ENCODE measurements around the gene TTC14.
"Not testable (repeated sequence)": the region's sequence is repeated elsewhere in the genome, so short reads cannot be mapped to it uniquely, and the experiment has no call there.

The TTC14 gene

GRCh38 chr3:180601688-180602666 is at the start of gene TTC14:
Gene TTC14 (plus strand): TSS chr3:180602163. CDS start chr3:180602262, 99 bp downstream.
- Histone ChIP-seq H3K27ac (ENCODE audit: low read length) (peak within 1 kb of the TSS; percentile 44), H3K4me1 (ENCODE audit: insufficient read depth, low read length) (no peaks in the 10 kb centered on the region), H3K4me3 (ENCODE audit: low read length) (peak within 1 kb of the TSS; percentile 86), H3K9me3 (ENCODE audit: insufficient read depth, low read depth, low read length) (no peaks in the 10 kb centered on the region), H3K9ac (ENCODE audit: low read depth, low read length) (peak within 1 kb of the TSS; percentile 85), H3K36me3 (ENCODE audit: insufficient read depth, low read depth, low read length) (peaks cover 34% of the 10 kb centered on the region), H3K27me3 (ENCODE audit: insufficient read depth, low read length) (peaks cover 21% of the 10 kb centered on the region)

- no peaks in the 10 kb centered on the region for H3K27me3 ChIP-seq (ENCODE audit: insufficient read depth, low read length)
- no peak overlapping the region for H3K9ac ChIP-seq (ENCODE audit: low read depth, low read length)
- no peaks in the 10 kb centered on the region for H3K4me1 ChIP-seq (ENCODE audit: insufficient read depth, low read length)
- H3K4me3 ChIP-seq (ENCODE audit: low read length): no peak overlapping the region
- H3K27ac ChIP-seq (ENCODE audit: low read length): no peak overlapping the region
- H3K36me3 ChIP-seq (ENCODE audit: insufficient read depth, low read depth, low read length): no peaks in the 10 kb centered on the region
- H3K9me3 ChIP-seq (ENCODE audit: insufficient read depth, low read depth, low read length): peaks cover 9% of the 10 kb centered on the region; the same call in 1 of the 2 replicates
These were observed 38.6 kb upstream of the TTC14 start for GRCh38 chr3:180563406-180563805.

- no peaks in the 10 kb centered on the region for H3K36me3 ChIP-seq (ENCODE audit: insufficient read depth, low read depth, low read length)
- H3K9ac ChIP-seq (ENCODE audit: low read depth, low read length): no peak overlapping the region
- H3K4me1 ChIP-seq (ENCODE audit: insufficient read depth, low read length): no peaks in the 10 kb centered on the region
- H3K4me3 ChIP-seq (ENCODE audit: low read length): no peak overlapping the region
- H3K27me3 ChIP-seq (ENCODE audit: insufficient read depth, low read length): no peaks in the 10 kb centered on the region
- no peak overlapping the region for H3K27ac ChIP-seq (ENCODE audit: low read length)
- peaks cover 6% of the 10 kb centered on the region; the same call in 1 of the 2 replicates for H3K9me3 ChIP-seq (ENCODE audit: insufficient read depth, low read depth, low read length)
These were observed 37.3 kb upstream of the TTC14 start for GRCh38 chr3:180564676-180565075.

- H3K27me3 ChIP-seq (ENCODE audit: insufficient read depth, low read length): no peaks in the 10 kb centered on the region
- no peak overlapping the region for H3K27ac ChIP-seq (ENCODE audit: low read length)
- H3K9me3 ChIP-seq (ENCODE audit: insufficient read depth, low read depth, low read length): no peaks in the 10 kb centered on the region
- H3K9ac ChIP-seq (ENCODE audit: low read depth, low read length): no peak overlapping the region
- H3K4me1 ChIP-seq (ENCODE audit: insufficient read depth, low read length): peaks cover 7% of the 10 kb centered on the region; the same call in 1 of the 2 replicates
- no peak overlapping the region for H3K4me3 ChIP-seq (ENCODE audit: low read length)
- H3K36me3 ChIP-seq (ENCODE audit: insufficient read depth, low read depth, low read length): no peaks in the 10 kb centered on the region
These were observed 31.7 kb upstream of the TTC14 start for GRCh38 chr3:180570238-180570637.

GRCh38 chr3:180571831-180572598 is 29.9 kb upstream of the TTC14 start:
- Histone ChIP-seq H3K4me1 (ENCODE audit: insufficient read depth, low read length) (peaks cover 7% of the 10 kb centered on the region; the same call in 1 of the 2 replicates), H3K4me3 (ENCODE audit: low read length) (no peak overlapping the region), H3K36me3 (ENCODE audit: insufficient read depth, low read depth, low read length) (no peaks in the 10 kb centered on the region), H3K27me3 (ENCODE audit: insufficient read depth, low read length) (no peaks in the 10 kb centered on the region), H3K27ac (ENCODE audit: low read length) (no peak overlapping the region), H3K9me3 (ENCODE audit: insufficient read depth, low read depth, low read length) (no peaks in the 10 kb centered on the region), H3K9ac (ENCODE audit: low read depth, low read length) (no peak overlapping the region)

- Histone ChIP-seq H3K9me3 (ENCODE audit: insufficient read depth, low read depth, low read length) (no peaks in the 10 kb centered on the region), H3K9ac (ENCODE audit: low read depth, low read length) (no peak overlapping the region), H3K27me3 (ENCODE audit: insufficient read depth, low read length) (no peaks in the 10 kb centered on the region), H3K36me3 (ENCODE audit: insufficient read depth, low read depth, low read length) (no peaks in the 10 kb centered on the region), H3K4me1 (ENCODE audit: insufficient read depth, low read length) (peaks cover 7% of the 10 kb centered on the region; the same call in 1 of the 2 replicates), H3K27ac (ENCODE audit: low read length) (no peak overlapping the region), H3K4me3 (ENCODE audit: low read length) (no peak overlapping the region)
These were observed 26.4 kb upstream of the TTC14 start for GRCh38 chr3:180575571-180575970.

- Histone ChIP-seq H3K4me3 (ENCODE audit: low read length) (no peak overlapping the region), H3K9ac (ENCODE audit: low read depth, low read length) (no peak overlapping the region), H3K36me3 (ENCODE audit: insufficient read depth, low read depth, low read length) (no peaks in the 10 kb centered on the region), H3K9me3 (ENCODE audit: insufficient read depth, low read depth, low read length) (no peaks in the 10 kb centered on the region), H3K4me1 (ENCODE audit: insufficient read depth, low read length) (no peaks in the 10 kb centered on the region), H3K27me3 (ENCODE audit: insufficient read depth, low read length) (no peaks in the 10 kb centered on the region), H3K27ac (ENCODE audit: low read length) (no peak overlapping the region)
These were observed 21.0 kb upstream of the TTC14 start for GRCh38 chr3:180580934-180581333.

- Histone ChIP-seq H3K4me1 (ENCODE audit: insufficient read depth, low read length) (no peaks in the 10 kb centered on the region), H3K36me3 (ENCODE audit: insufficient read depth, low read depth, low read length) (no peaks in the 10 kb centered on the region), H3K27ac (ENCODE audit: low read length) (no peak overlapping the region), H3K4me3 (ENCODE audit: low read length) (no peak overlapping the region), H3K9ac (ENCODE audit: low read depth, low read length) (no peak overlapping the region), H3K27me3 (ENCODE audit: insufficient read depth, low read length) (no peaks in the 10 kb centered on the region), H3K9me3 (ENCODE audit: insufficient read depth, low read depth, low read length) (no peaks in the 10 kb centered on the region)
These were observed 11.6 kb upstream of the TTC14 start for GRCh38 chr3:180590396-180590795.

- H3K9me3 ChIP-seq (ENCODE audit: insufficient read depth, low read depth, low read length); H3K4me3 ChIP-seq (ENCODE audit: low read length); H3K27ac ChIP-seq (ENCODE audit: low read length); H3K27me3 ChIP-seq (ENCODE audit: insufficient read depth, low read length); H3K4me1 ChIP-seq (ENCODE audit: insufficient read depth, low read length); H3K9ac ChIP-seq (ENCODE audit: low read depth, low read length); H3K36me3 ChIP-seq (ENCODE audit: insufficient read depth, low read depth, low read length): not testable (repeated sequence)
These were observed 8.3 kb upstream of the TTC14 start for GRCh38 chr3:180593631-180594030.

- H3K36me3 ChIP-seq (ENCODE audit: insufficient read depth, low read depth, low read length): no peaks in the 10 kb centered on the region
- no peak overlapping the region for H3K27ac ChIP-seq (ENCODE audit: low read length)
These were observed 7.1 kb upstream of the TTC14 start for GRCh38 chr3:180594631-180595558.

GRCh38 chr3:180595559-180595935 is 6.4 kb upstream of the TTC14 start:
- H3K9me3 ChIP-seq (ENCODE audit: insufficient read depth, low read depth, low read length): no peaks in the 10 kb centered on the region
- no peaks in the 10 kb centered on the region for H3K36me3 ChIP-seq (ENCODE audit: insufficient read depth, low read depth, low read length)
- H3K9ac ChIP-seq (ENCODE audit: low read depth, low read length): no peak overlapping the region
- no peak overlapping the region for H3K4me3 ChIP-seq (ENCODE audit: low read length)
- H3K27ac ChIP-seq (ENCODE audit: low read length): no peak overlapping the region
- H3K4me1 ChIP-seq (ENCODE audit: insufficient read depth, low read length): no peaks in the 10 kb centered on the region
- peaks cover 18% of the 10 kb centered on the region for H3K27me3 ChIP-seq (ENCODE audit: insufficient read depth, low read length)

More at GRCh38 chr3:180594631-180595558, 7.1 kb upstream of the TTC14 start:
- H3K9me3 ChIP-seq (ENCODE audit: insufficient read depth, low read depth, low read length): no peaks in the 10 kb centered on the region
- H3K27me3 ChIP-seq (ENCODE audit: insufficient read depth, low read length): peaks cover 15% of the 10 kb centered on the region
- H3K4me1 ChIP-seq (ENCODE audit: insufficient read depth, low read length): no peaks in the 10 kb centered on the region
- H3K9ac ChIP-seq (ENCODE audit: low read depth, low read length): no peak overlapping the region
- H3K4me3 ChIP-seq (ENCODE audit: low read length): no peak overlapping the region
